T-helper 2 cell (primary cell): Measurements from ENCODE around the gene MTHFR.
"Not testable (repeated sequence)": the region's sequence is repeated elsewhere in the genome, so short reads cannot be mapped to it uniquely, and the experiment has no call there.

ENCODE experiments used
- DNase-seq, 5 experiments: peaks; one replicate each; pipeline versions ENCODE4 v3.0.0 to v3.0.0-alpha.2; 2012 to 2022

Gene MTHFR

DNA sequence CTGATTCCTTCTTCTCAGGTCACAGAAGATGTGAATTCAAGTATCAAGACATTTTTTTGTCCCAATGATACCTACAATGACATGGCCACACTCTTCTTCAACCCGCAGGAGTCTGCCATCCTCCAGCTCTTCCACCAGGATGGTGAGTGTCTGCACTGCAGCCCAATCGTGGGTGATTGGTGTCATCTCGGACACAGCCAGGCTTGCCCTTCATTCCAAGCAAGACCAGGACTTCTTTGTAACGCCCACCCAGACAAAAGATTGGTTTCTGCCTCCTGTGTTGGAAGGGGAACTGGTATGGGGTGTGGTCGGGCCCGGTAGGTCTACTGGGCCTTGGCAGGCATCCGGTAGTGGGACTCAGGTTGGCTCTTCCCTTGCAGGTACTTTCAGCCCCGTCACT lies 27.7 kb upstream of the MTHFR start:
- no peak for DNase-seq

DNA sequence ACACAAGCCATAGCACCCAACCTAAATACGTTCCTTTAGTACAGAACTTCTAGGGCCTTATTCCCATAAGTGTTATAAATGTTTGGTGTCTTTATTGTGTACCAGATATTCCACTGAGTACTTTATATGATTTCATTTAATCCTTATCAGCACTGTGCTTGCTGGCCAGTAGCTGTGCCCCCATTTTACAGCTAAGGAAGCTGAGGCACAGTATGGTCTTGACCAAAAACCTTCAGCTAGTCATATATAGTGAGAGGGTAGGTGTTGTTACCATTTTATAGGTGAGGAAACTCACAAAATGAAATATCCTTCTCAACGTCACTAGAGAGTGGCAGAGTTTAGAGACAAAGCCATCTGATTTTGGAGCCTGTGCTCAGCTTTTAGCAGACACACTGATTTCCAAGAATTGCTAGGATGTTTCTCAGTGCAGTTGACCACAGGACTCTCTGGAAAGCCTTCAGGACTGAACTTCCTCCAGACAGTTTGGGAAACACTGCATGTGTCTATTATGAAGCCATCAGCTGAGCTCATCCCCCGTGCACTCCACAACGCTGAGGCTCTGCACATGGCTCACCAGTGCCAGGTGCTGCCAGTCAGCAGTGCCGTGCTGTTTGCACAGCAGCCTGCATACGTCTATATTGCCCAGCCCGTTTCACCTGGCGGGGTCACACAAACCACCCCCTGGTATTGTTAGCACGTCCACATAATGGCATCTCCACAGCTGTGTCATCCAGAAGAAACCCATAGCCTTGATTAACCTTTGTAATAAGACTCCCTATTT lies 26.4 kb upstream of the MTHFR start:
- no peak for DNase-seq

DNA sequence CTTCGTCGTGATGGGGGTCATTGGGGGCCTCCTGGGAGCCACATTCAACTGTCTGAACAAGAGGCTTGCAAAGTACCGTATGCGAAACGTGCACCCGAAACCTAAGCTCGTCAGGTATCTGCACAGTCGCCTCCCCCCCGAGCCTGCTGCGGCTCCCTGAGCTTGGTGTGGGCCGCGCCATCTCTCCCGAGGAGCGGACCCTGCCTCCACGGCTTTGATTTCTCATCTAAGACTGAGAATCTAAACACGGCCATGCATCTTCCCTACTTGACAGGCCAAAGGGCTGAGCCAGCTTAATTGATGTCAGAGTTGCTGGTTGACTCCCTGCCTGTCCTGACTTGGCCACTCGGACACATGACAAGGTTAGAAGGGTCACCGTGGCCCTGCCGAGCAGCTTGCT lies 22.7 kb upstream of the MTHFR start:
- DNase-seq: no peak

GRCh38 chr1:11826946-11827345 lies 21.2 kb upstream of the MTHFR start:
- DNase-seq: no peak

DNA sequence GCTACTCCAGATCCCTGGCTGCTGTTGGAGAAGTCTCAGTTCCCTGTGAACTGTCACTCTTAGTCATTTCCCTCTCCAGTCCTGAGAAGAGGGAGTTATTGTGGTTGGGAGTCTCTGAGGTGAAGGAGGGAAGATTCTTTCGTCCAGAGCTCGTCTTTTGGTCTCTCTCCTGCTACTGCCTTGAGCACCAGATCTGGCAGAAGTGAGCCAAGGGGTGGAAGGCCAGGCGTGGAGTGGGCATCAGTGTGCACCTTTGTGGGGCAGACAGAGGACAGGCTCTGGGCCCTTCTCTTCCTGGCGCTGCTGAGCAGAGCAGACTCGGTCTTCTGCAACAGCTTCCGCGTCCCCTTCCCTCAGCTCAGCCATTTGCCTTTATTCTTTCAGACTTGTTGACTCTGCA lies 19.4 kb upstream of the MTHFR start:
- no peak for DNase-seq

- no peak for DNase-seq
These were observed 17.8 kb upstream of the MTHFR start for GRCh38 chr1:11823366-11824137.

- no peak for DNase-seq
These were observed 16.3 kb upstream of the MTHFR start for GRCh38 chr1:11822091-11822490.

GRCh38 chr1:11817192-11817591 lies 11.4 kb upstream of the MTHFR start:
- no peak for DNase-seq

GRCh38 chr1:11813021-11813420 lies 7.3 kb upstream of the MTHFR start:
- no peak for DNase-seq

- DNase-seq: no peak
These were observed 1.4 kb upstream of the MTHFR start for GRCh38 chr1:11807133-11807532.

DNA sequence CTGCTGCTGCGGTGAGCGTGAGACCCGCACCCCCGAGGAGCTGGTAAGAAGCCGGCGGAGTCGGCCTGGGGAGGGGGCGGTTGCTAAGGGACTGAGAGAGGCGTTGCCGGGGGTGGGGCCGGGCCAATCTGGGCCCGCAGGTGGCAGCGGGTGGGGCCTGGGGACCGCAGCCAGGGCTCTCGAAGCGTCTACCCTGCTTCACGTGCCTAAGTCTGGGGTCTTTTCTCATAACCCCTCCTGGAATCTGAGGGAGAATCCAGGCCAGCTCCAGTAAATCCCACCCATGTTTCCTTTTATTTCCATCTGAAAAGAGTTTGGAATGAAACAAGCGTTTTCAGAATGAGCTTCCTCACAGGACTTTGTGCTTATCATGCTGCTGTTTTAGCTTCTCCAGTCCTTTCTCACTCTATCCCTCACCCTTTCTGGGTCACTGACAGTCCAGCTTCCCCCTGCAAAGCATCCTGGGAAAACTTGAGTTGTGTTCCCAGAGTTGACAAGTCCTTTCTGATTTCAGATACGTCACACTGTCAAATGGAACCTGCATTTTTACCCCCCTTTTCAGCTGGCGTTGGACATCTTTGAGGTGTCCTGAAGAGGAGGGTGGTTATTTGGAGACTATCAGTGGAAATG lies 658 bp upstream of the MTHFR start:
- DNase-seq: peak in 1 of 5 experiments; percentile 62

DNA sequence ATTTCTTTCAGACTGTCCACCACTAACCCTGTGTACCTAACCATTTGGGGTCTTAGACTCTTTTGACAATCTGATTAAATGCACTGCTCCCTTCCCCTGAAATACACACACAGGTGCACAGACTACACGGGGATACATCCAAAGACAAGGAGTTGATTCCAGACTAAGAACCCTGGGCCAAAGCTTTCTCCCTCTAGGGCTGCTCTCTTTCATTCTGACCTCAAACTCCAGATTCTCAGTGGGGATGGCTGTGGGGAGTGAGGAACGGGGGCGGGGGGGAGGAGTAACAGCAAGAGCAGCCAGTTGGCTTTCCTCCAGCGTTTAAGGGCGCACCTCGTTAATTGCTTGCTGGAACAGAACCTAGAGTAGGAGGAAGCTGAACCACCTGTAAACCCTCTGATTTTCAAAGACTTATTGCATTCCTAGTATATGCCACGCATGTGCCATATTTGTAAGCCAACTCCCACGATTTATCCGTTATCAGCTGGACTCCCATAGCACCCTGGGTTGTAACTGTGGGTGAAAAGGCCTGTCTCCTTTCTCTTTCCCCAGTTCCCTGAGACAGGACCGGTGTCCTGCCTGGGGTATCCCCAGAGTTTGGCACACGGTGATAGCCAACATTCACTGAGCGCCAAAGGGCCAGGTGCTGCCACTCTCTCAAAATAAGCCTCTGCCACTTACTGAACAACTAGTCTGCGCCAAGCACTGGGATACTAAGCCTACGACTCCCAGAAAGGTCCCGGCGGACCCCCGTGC lies 920 bp downstream of the MTHFR start:
- DNase-seq: peak in 2 of 5 experiments; percentile 3 to 37

DNA sequence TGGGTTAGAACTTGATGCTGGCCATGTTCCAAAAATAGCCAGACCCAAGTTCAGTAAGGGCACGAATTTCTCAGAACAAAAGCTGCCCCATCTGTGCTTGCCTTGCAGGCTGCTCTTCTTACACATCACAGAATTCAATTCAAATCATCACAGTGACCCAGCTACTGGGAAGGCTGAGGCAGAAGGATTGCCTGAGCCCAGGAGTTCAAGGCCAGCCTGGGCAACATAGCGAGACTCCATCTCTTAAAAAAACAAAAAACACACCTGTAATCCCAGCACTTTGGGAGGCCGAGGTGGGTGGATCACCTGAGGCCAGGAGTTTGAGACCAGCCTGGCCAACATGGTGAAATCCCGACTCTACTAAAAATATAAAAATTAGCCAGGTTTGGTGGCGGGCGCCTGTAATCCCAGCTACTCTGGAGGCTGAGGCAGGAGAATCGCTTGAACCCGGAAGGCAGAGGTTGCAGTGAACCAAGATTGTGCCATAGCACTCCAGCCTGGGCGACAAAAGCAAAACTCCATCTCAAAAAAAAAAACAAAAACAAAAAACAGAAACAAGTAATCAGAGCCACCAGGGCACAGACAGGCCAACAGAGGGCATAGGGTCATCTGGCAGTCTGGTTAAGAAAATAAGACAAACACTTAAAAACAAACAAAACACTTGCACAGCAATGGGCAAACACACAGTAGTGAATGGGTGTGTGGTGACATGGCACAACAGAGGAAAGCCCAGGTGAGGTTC lies 1.7 kb downstream of the MTHFR start:
- not testable (repeated sequence) for DNase-seq

DNA sequence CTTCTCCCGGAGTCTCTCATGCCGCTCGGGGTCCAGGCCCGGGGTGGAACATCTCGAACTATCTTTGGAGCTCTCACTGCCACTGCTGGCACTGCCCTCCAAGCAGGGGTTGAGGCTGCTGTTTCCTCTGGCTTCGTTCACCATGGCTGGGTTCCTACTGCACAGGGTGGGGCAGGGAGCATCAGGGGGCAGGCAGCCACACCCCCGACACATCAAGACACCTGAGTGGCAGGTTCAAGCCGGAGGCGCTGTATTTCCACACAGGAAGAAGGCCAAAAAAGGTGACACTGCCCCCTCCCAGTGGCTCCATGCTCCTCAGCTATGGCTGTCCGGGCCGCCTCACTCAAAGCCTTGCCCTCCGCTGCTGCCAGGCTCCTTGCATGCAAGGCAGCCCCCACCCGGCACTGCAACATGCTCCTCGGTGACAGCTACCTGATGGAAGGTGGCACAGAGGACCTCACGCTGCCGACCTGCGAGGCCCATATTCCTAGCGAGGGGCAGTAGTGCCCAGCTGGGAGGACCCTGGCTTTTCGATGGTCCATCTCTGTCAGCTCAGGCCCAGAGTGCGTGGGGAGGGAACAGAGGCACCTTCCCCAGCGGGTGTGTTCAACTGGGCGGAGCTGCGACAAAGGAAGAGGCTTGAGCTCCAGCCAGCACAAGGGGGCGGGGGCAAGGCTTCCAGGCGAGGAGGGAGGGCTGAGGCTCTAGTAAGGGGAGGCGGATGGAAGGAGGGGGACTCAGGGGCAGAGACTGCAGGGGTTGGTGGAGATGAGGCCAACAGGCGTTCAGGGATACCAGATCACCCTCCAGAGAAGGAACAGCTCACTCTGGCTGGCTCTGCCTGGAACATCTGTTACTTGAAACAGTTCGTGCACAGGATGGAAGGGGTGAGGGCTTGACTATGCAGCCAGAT lies 2.5 kb downstream of the MTHFR start:
- DNase-seq: peak; percentile 47 to 86 (median 62)

GRCh38 chr1:11802616-11802972 lies 3.2 kb downstream of the MTHFR start:
- no peak for DNase-seq

GRCh38 chr1:11800756-11801433 lies 4.9 kb downstream of the MTHFR start:
- DNase-seq: no peak

DNA sequence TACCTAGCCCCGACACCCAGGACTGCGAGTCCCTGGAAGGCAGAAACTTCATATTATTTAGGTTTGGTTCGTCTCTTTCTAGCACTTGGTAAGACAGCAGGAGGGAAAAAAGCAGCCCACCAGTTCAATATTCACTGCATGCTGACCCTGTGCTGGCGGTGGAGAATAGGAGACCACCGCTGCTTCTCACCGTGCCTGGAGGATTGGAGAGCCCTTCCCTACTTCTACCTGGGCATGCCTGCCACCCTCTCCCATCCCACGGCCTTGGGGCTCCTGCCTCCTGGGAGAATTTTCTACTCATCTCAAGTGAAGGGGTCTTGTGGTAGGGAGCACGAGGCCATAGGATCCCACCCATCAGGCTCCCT lies 5.4 kb downstream of the MTHFR start:
- DNase-seq: no peak

GRCh38 chr1:11799896-11800295 lies 5.9 kb downstream of the MTHFR start:
- no peak for DNase-seq

DNA sequence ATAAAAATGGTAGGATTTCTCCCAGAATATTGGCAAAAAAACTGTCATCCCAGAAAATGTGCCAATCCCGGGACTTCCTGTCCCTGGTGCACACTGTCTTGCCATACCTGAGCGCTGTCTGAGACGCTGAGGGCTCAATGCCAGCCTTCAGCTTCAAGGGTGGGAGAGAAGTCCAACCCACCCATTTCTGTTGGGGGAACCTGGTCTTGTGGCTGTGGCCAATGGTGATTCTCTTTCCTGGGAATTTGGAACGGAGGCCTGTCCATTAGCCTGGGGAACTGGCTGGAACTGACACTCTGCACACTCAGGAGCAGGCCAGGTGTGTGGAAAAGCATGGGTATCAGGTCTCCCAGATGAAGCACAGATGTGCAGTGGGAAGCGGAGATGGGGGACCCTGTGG lies 6.7 kb downstream of the MTHFR start:
- no peak for DNase-seq

- no peak for DNase-seq
These were observed 8.1 kb downstream of the MTHFR start for GRCh38 chr1:11797525-11798216.
